GM13977 (cell line): ENCODE data around the gene KCNQ4.

Source experiments
- DNase-seq: peaks from one replicate; pipeline ENCODE4 v3.0.0; 2012; ENCODE audit warnings: low spot score
- in situ Hi-C: fragments of 300-500 bp; cut with MboI; formaldehyde crosslinking; loops from one replicate; pipeline ENCODE4 v1.12.0; 2022; ENCODE audit warnings: low sequenced_read_pairs, low pct_unique_long_range_greater_than_20kb, mixed read lengths, inconsistent platforms; ENCODE audit not compliant: unreplicated experiment
- TF ChIP-seq, protein P1 (sequence below): IDR thresholded peaks from 2 replicates; pipeline ENCODE4 v1.5.1; 2012; ENCODE audit warnings: mild to moderate bottlenecking, control low read depth; ENCODE audit not compliant: insufficient read depth; ENCODE audit errors: extremely low read depth, missing control alignments

The KCNQ4 gene

DNA sequence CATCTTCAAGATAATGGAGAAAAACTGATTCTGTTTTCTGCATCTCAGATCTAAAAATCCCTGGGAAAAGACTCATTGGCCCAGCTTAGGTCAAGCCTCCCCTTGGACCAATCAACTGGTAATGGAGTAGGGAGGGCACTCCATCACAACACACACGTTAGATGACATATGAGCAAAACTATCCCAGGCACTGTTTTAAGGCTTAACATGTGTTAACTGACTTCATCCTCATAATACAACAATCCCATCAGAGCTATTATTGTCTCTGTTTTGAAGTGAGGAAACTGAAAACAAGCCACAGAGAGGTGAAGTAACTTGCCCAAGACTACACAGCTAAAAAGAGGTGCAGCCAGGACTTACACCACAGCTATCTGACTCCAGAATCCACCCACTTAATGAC is 93.3 kb downstream of the KCNQ4 start:
- TF ChIP-seq, protein P1, sequence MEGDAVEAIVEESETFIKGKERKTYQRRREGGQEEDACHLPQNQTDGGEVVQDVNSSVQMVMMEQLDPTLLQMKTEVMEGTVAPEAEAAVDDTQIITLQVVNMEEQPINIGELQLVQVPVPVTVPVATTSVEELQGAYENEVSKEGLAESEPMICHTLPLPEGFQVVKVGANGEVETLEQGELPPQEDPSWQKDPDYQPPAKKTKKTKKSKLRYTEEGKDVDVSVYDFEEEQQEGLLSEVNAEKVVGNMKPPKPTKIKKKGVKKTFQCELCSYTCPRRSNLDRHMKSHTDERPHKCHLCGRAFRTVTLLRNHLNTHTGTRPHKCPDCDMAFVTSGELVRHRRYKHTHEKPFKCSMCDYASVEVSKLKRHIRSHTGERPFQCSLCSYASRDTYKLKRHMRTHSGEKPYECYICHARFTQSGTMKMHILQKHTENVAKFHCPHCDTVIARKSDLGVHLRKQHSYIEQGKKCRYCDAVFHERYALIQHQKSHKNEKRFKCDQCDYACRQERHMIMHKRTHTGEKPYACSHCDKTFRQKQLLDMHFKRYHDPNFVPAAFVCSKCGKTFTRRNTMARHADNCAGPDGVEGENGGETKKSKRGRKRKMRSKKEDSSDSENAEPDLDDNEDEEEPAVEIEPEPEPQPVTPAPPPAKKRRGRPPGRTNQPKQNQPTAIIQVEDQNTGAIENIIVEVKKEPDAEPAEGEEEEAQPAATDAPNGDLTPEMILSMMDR, result no peak
- in situ Hi-C loops, result no loop called here
- DNase-seq, result no peak

- no peak for DNase-seq
- in situ Hi-C loops, result no loop called here
- TF ChIP-seq, protein P1, result no peak
Measured at GRCh38 chr1:40877698-40878097, 94.1 kb downstream of the KCNQ4 start.

DNA sequence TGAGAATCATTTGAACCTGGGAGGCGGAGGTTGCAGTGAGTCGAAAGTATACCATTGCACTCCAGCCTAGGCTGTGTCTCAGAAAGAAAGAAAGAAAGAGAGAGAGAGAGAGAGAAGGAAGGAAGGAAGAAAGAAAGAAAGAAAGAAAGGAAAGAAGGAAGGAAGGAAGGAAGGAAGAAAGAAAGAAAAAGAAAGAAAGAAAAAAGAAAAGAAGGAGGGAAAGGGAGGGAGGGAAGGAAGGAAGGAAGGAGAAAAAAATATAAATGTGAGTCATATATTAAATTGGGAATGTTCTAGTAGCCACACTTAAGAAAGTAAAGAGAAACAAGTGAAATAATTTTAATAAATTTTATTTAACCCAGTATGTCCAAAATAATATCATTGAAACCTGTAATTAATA is 95.3 kb downstream of the KCNQ4 start:
- in situ Hi-C loops, result no loop called here
- TF ChIP-seq, protein P1, result no peak
- no peak for DNase-seq

- no peak for DNase-seq
- in situ Hi-C loops, result no loop called here
- TF ChIP-seq, protein P1, result no peak
Measured at GRCh38 chr1:40879482-40880175, 96.0 kb downstream of the KCNQ4 start.

GRCh38 chr1:40880813-40881549 is 97.4 kb downstream of the KCNQ4 start:
- in situ Hi-C loops, result no loop called here
- DNase-seq, result no peak
- TF ChIP-seq, protein P1, result no peak

DNA sequence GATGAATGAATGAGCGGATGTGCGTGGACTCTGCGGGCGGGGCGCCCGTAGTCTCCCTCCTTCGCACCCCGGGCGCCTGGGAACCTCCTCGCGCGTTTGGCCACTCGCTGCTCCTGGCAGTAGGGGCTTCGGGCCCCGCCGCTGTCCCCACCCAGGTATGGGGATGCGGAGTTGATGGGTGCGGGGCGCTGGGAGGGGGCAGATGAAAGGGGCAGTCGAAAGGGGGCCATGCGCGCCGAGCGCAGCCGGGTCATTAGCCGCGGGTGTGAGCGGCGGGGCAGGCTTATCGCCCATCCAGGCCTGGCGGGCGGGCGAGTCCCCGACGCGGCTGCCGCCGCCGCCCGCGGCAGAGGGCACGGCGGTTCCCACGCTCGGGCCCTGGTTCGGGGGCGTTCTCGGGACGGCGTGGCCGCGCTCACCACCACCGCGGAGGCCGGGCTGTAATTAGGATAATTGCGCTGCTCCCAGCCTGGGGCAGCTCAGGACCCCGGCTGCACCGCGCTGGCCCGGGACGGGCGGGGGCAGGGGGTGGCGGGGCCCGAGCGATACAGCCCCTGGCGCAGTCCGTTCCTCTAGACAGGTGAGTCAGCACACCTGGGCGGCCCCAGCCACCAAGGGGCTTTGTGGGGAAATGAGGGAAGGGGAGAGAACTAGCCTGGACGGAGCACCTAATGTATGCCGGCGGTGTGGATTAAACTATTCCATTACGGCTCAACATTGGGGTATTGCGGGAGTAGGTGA is 100.6 kb downstream of the KCNQ4 start:
- in situ Hi-C loops, result no loop called here
- TF ChIP-seq, protein P1, result no peak
- no peak for DNase-seq
